GM13976 (cell line): ENCODE results near the gene MADCAM1.
"Not testable (repeated sequence)": the region's sequence is repeated elsewhere in the genome, so short reads cannot be mapped to it uniquely, and the experiment has no call there.

ENCODE experiments used
- DNase-seq: peaks from one replicate; pipeline ENCODE4 v3.0.0; 2012; ENCODE audit warnings: low spot score
- in situ Hi-C: fragments of 300-500 bp; cut with MboI; formaldehyde crosslinking; loops from one replicate; pipeline ENCODE4 v1.12.0; 2022; ENCODE audit warnings: low sequenced_read_pairs, mixed read lengths, inconsistent platforms; ENCODE audit not compliant: unreplicated experiment
- TF ChIP-seq, protein P1 (sequence below): IDR thresholded peaks from 2 replicates; pipeline ENCODE4 v1.5.1; 2012; ENCODE audit warnings: borderline replicate concordance, mild to moderate bottlenecking; ENCODE audit not compliant: insufficient read depth; ENCODE audit errors: extremely low read depth, missing control alignments, control extremely low read depth

The MADCAM1 gene

GRCh38 chr19:496112-496665, at the start of gene MADCAM1:
MADCAM1 (plus strand) TSS chr19:496486; CDS start chr19:496500, 14 bp downstream.
- TF ChIP-seq, protein P1, sequence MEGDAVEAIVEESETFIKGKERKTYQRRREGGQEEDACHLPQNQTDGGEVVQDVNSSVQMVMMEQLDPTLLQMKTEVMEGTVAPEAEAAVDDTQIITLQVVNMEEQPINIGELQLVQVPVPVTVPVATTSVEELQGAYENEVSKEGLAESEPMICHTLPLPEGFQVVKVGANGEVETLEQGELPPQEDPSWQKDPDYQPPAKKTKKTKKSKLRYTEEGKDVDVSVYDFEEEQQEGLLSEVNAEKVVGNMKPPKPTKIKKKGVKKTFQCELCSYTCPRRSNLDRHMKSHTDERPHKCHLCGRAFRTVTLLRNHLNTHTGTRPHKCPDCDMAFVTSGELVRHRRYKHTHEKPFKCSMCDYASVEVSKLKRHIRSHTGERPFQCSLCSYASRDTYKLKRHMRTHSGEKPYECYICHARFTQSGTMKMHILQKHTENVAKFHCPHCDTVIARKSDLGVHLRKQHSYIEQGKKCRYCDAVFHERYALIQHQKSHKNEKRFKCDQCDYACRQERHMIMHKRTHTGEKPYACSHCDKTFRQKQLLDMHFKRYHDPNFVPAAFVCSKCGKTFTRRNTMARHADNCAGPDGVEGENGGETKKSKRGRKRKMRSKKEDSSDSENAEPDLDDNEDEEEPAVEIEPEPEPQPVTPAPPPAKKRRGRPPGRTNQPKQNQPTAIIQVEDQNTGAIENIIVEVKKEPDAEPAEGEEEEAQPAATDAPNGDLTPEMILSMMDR, result no peak
- in situ Hi-C loops, result no loop called here
- DNase-seq, result no peak

GRCh38 chr19:447064-447426, 49.2 kb upstream of the MADCAM1 start:
- in situ Hi-C loops, result no loop called here
- TF ChIP-seq, protein P1, result no peak
- DNase-seq, result no peak

DNA sequence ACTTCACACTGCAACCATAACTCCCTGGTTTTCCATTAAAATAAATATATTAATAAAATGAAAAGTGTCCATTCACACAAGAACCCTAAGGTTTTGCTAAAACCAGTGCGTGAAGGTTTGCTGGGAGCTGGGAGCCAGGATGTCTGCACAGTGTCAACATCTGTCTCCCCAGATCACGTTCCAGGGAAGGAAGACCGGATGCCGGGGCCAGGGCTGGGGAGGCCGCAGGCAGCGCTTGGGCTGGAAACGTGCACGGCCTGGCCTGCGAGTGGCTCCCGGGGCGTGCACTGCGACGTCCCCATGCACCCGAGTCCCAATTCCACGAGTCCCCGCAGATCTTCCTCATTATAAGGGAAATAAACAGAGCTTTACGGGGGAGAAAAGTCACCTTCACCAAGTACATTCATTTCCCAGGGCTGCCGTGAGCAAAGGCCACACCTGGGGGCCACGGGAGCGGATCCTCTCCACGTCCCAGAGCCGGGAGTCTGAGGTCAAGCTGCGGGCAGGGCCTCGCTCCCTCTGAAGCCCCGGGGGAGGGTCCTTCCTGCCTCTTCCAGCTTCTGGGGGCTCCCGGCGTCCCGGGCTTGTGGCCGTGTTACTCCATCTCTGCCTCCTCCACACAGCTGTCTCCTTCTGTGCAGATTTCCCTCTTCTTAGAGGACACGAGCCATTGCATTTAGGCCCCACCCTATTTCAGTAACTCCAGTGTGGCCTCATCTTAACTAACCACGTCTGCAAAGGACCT, 48.3 kb upstream of the MADCAM1 start:
- DNase-seq, result no peak
- TF ChIP-seq, protein P1, result no peak
- in situ Hi-C loops, result no loop called here

DNA sequence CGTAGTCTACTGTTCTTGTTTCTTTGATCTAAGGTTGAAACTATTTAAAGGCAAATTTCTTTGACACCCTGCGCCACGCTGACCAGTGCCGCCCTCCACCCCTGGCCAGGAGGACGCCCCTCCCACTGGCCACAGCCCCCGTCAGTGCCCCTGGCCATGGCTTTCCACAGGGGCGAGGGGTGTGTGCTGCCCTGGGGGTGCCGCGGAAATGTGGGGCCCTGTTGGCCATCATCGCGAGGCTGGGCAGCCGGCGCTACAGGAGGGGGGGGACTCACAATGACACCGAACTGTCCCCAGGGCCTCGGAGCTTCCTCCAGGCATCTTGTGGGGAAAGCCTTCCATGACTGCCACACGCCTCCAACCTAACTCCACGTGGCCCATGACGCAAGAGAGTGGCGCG, 46.4 kb upstream of the MADCAM1 start:
- TF ChIP-seq, protein P1, result no peak
- no peak for DNase-seq
- in situ Hi-C loops, result no loop called here

DNA sequence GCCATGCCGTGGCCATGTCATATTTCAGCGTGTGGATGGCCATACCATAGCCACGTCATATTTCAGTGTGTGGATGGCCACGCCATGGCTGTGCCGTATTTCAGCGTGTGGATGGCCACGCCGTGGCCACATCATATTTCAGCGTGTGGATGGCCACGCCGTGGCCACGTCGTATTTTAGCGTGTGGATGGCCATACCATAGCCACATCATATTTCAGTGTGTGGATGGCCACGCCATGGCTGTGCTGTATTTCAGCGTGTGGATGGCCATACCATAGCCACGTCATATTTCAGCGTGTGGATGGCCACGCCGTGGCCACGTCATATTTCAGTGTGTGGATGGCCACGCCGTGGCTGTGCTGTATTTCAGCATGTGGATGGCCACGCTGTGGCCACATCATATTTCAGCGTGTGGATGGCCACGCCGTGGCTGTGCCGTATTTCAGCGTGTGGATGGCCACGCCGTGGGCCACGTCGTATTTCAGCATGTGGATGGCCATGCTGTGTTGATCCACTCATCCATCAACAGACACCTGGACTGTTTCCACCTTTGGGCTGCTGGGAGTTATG, 45.3 kb upstream of the MADCAM1 start:
- DNase-seq, in situ Hi-C loops: not testable (repeated sequence)

- no peak for DNase-seq
- TF ChIP-seq, protein P1, result no peak
- in situ Hi-C loops, result no loop called here
These were observed 43.5 kb upstream of the MADCAM1 start for GRCh38 chr19:452829-453228.

DNA sequence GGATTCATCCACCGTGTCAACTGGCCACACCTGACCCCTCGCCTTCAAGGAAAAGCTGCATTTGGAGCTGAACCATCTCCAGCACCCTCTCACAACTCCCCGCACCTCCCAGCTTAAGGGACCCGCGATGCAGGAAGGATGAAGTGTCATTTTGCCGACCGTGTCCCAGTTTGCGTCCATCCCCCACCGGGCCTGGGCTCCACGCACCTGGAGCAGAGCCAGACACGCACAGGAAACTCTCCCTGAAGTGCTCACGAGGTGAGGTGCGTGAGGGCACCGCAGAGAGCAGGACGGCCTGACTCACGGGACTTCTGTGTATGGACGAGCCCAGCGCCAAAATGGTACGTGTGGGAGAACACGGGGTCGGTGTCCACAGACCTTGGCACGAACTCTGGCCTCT, 42.7 kb upstream of the MADCAM1 start:
- DNase-seq, result no peak
- in situ Hi-C loops, result no loop called here
- TF ChIP-seq, protein P1, result no peak
